Hematopoietic multipotent progenitor cell treated with erythropoietin and hydrocortisone succinate and interleukin-3 and kit ligand, for 8 days (in vitro differentiated cells): Measurements from ENCODE around the gene PPP1R15B.
A peak's percentile ranks its signal among the peaks of the same experiment; 100 is the strongest.

ENCODE experiments used
- DNase-seq: peaks from one replicate; pipeline ENCODE4 v3.0.0-alpha.2; 2015

Gene PPP1R15B

GRCh38 chr1:204411451-204412204, at the start of gene PPP1R15B:
Gene PPP1R15B (minus strand): TSS chr1:204411817. CDS start chr1:204411411, 406 bp downstream.
- DNase-seq, result peak; percentile 97

- no peak for DNase-seq
These were observed 48.7 kb upstream of the PPP1R15B start for GRCh38 chr1:204460346-204460745.

- DNase-seq, result no peak
These were observed 48.1 kb upstream of the PPP1R15B start for GRCh38 chr1:204459706-204460105.

GRCh38 chr1:204457666-204458065, 46.0 kb upstream of the PPP1R15B start:
- DNase-seq, result no peak

- no peak for DNase-seq
These were observed 45.3 kb upstream of the PPP1R15B start for GRCh38 chr1:204456826-204457442.

- no peak for DNase-seq
These were observed 44.2 kb upstream of the PPP1R15B start for GRCh38 chr1:204455831-204456145.

- DNase-seq, result no peak
These were observed 43.6 kb upstream of the PPP1R15B start for GRCh38 chr1:204455063-204455830.

- no peak for DNase-seq
These were observed 42.9 kb upstream of the PPP1R15B start for GRCh38 chr1:204454476-204454875.

- no peak for DNase-seq
These were observed 41.6 kb upstream of the PPP1R15B start for GRCh38 chr1:204453141-204453772.

- DNase-seq, result no peak
These were observed 39.9 kb upstream of the PPP1R15B start for GRCh38 chr1:204451352-204452124.

- DNase-seq, result no peak
These were observed 39.0 kb upstream of the PPP1R15B start for GRCh38 chr1:204450461-204451257.

GRCh38 chr1:204449678-204450280, 38.2 kb upstream of the PPP1R15B start:
- DNase-seq, result no peak

GRCh38 chr1:204448991-204449677, 37.5 kb upstream of the PPP1R15B start:
- no peak for DNase-seq

- no peak for DNase-seq
These were observed 36.8 kb upstream of the PPP1R15B start for GRCh38 chr1:204448344-204448964.

- DNase-seq, result no peak
These were observed 36.1 kb upstream of the PPP1R15B start for GRCh38 chr1:204447736-204448135.

- no peak for DNase-seq
These were observed 35.6 kb upstream of the PPP1R15B start for GRCh38 chr1:204447190-204447589.

- peak; percentile 70 for DNase-seq
These were observed 34.9 kb upstream of the PPP1R15B start for GRCh38 chr1:204446413-204447111.

- DNase-seq, result peak; percentile 32
These were observed 34.3 kb upstream of the PPP1R15B start for GRCh38 chr1:204445860-204446412.
